NB4 (cell line): Measurements from ENCODE around the gene PDZK1IP1.

Source experiments
- DNase-seq: peaks from one replicate; pipeline ENCODE4 v3.0.0; 2010; ENCODE audit warnings: low read depth
- H3K4me3 ChIP-seq: one replicate; pipeline ENCODE4 v1.5.1; 2011; ENCODE audit warnings: mild to moderate bottlenecking, low read depth, low read length, moderate library complexity
- CTCF ChIP-seq: IDR thresholded peaks from one replicate; pipeline ENCODE4 v1.5.1; 2012; ENCODE audit warnings: low read depth, low read length
- MAX ChIP-seq: IDR thresholded peaks from 2 replicates; pipeline ENCODE4 v1.6.1; 2011; ENCODE audit warnings: low read depth, low read length
- MYC ChIP-seq: IDR thresholded peaks from 2 replicates; pipeline ENCODE4 v1.6.1; 2011; ENCODE audit warnings: low read depth, low read length
- POLR2A ChIP-seq: IDR thresholded peaks from 2 replicates; pipeline ENCODE4 v1.6.1; 2011; ENCODE audit warnings: mild to moderate bottlenecking; ENCODE audit not compliant: insufficient read length; ENCODE audit errors: extremely low read depth

PDZK1IP1 gene

GRCh38 chr1:47216278-47217059, 26.6 kb upstream of the PDZK1IP1 start:
- H3K4me3 ChIP-seq = no peak overlapping the region
- no peak for DNase-seq
- TF ChIP-seq POLR2A (no peak), CTCF (no peak), MYC (no peak), MAX (no peak)

- TF ChIP-seq MYC (no peak), MAX (no peak), CTCF (no peak), POLR2A (no peak)
- no peak overlapping the region for H3K4me3 ChIP-seq
- DNase-seq = no peak
Measured at GRCh38 chr1:47215713-47216112, 25.9 kb upstream of the PDZK1IP1 start.

GRCh38 chr1:47214549-47214948, 24.7 kb upstream of the PDZK1IP1 start:
- DNase-seq = no peak
- no peak overlapping the region for H3K4me3 ChIP-seq
- no peak for TF ChIP-seq MAX
- no peak for TF ChIP-seq MYC
- no peak for TF ChIP-seq CTCF
- TF ChIP-seq POLR2A = no peak

GRCh38 chr1:47213230-47213963, 23.6 kb upstream of the PDZK1IP1 start:
- TF ChIP-seq POLR2A (no peak), MAX (no peak), MYC (no peak), CTCF (no peak)
- DNase-seq = no peak
- H3K4me3 ChIP-seq = no peak overlapping the region

- no peak for DNase-seq
- no peak for TF ChIP-seq MAX
- no peak for TF ChIP-seq MYC
- no peak for TF ChIP-seq CTCF
- no peak for TF ChIP-seq POLR2A
- H3K4me3 ChIP-seq = no peak overlapping the region
Measured at GRCh38 chr1:47212636-47213229, 22.9 kb upstream of the PDZK1IP1 start.
